GM23248 (cell line): ENCODE results near the gene DARS2.

Source experiments
- EZH2 ChIP-seq: fragments of 200-600 bp; sonication (generic); IDR thresholded peaks from 2 replicates; pipeline ENCODE4 v1.6.1; 2018; ENCODE audit warnings: antibody characterized with exemption, mild to moderate bottlenecking; ENCODE audit not compliant: insufficient read depth, poor library complexity, severe bottlenecking
- EZH2phosphoT487 ChIP-seq: fragments of 200-600 bp; sonication (generic); IDR thresholded peaks from 2 replicates; pipeline ENCODE4 v1.6.1; 2018; ENCODE audit warnings: antibody characterized with exemption, moderate library complexity, mild to moderate bottlenecking, low read depth; ENCODE audit not compliant: insufficient read depth

DNA sequence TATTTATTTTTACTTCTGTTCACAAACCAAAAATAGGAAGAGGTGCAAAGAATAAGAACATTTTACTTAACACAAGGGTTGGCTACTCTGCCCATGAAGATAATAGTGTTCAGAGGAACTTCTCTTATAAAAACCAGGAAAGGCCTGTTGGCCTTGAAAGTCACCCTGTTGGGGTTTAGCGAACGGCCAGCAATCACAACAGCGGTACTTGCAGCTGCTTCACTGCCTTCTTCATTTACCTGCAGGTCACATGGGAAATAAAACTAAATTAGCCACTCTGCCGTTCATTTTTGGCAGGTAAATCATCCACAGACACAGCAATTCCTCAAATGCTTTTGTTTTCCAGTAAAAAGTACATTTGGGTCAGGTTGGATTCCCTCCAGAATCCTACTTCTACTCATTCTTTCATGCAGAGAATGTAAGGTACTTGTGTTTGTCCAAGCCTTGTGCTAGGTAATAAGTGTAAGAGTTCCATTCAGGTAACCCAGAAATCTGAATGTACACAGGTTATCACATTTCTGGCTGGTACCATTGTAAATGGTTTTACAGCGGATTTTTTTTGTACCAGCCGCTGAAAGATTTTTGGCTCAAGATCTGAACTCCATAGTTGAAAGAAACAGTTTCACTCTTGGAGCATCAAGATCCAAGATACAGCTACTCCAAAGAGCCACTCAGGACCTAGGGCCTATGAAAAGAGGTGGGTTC is 79.5 kb downstream of the DARS2 start:
- TF ChIP-seq EZH2 (no peak), EZH2phosphoT487 (no peak)
